A549 (cell line): Measurements from ENCODE around the gene ZMYND10. TPM values are rescaled to one million over a fixed set of nuclear protein-coding genes. Genes with fewer than 3 reads are reported as not detected.

Experiments
- ATAC-seq, 2 experiments: fragments of 200-7000 bp in 1 of 2; fragments of >200 bp in 1 of 2; cut with Nextera tagmentation in 1 of 2; cut with Tn5 transposase in 1 of 2; 3 replicates each; pipeline versions ENCODE4 v1.8.0 to v1.9.1; 2018 to 2020; ENCODE audit warnings: mild to moderate bottlenecking in 1 of 2, moderate library complexity in 1 of 2
- CTCF ChIA-PET: fragments of 300-600 bp; sonication (Branson Sonifier 250); formaldehyde crosslinking; extraction: SDS; loops from one replicate; lab custom pipeline; 2021; ENCODE audit warnings: antibody characterized with exemption, inconsistent platforms; lab: Yijun Ruan, JAX
- POLR2A ChIA-PET: fragments of 350-600 bp; formaldehyde crosslinking; extraction: SDS; loops from one replicate; lab custom pipeline; 2021; ENCODE audit warnings: antibody characterized with exemption, inconsistent platforms; lab: Yijun Ruan, JAX
- DNase-seq, 2 experiments: peaks; one replicate each; pipeline versions ENCODE4 v3.0.0 to v3.0.0-alpha.2; 2011 to 2016; ENCODE audit warnings: low read depth in 1 of 2, low spot score in 1 of 2
- FAIRE-seq: peaks from 2 replicates; lab custom pipeline; 2011; peaks lifted over from hg19 to GRCh38; lab: Jason Lieb, UNC
- H3K27ac ChIP-seq, 2 experiments: fragments of >200 bp; sonication (Bioruptor Twin); formaldehyde crosslinking; 3 replicates each; pipeline ENCODE4 v1.5.1; 2016 to 2017
- H3K4me1 ChIP-seq: fragments of >200 bp; sonication (Bioruptor Twin); formaldehyde crosslinking; 3 replicates; pipeline ENCODE4 v1.6.1; 2016
- H3K4me2 ChIP-seq: fragments of >200 bp; sonication (Bioruptor Twin); formaldehyde crosslinking; 3 replicates; pipeline ENCODE4 v1.6.1; 2016
- H3K4me3 ChIP-seq: fragments of >200 bp; sonication (Bioruptor Twin); formaldehyde crosslinking; 3 replicates; pipeline ENCODE4 v1.5.1; 2016
- H3K9me3 ChIP-seq: fragments of >200 bp; sonication (Bioruptor Twin); formaldehyde crosslinking; 3 replicates; pipeline ENCODE4 v1.6.1; 2016
- BCL3 ChIP-seq: fragments of >200 bp; sonication (Bioruptor Twin); formaldehyde crosslinking; IDR thresholded peaks from 3 replicates; pipeline ENCODE4 v1.6.1; 2016
- CEBPB ChIP-seq, 2 experiments: fragments of >200 bp in 1 of 2; sonication (Bioruptor Twin) in 1 of 2; formaldehyde crosslinking in 1 of 2; IDR thresholded peaks; 2 replicates each; pipeline ENCODE4 v1.6.1; 2012 to 2016
- CHD4 ChIP-seq: fragments of 200-600 bp; sonication (generic); IDR thresholded peaks from 2 replicates; pipeline ENCODE4 v1.6.1; 2016; ENCODE audit warnings: antibody characterized with exemption, mild to moderate bottlenecking, borderline replicate concordance
- EHF ChIP-seq: fragments of 250-450 bp; sonication (Bioruptor Pico); IDR thresholded peaks from 2 replicates; pipeline ENCODE4 v1.5.0; 2020; ENCODE audit warnings: mild to moderate bottlenecking
- EHMT2 ChIP-seq: fragments of 200-600 bp; sonication (generic); IDR thresholded peaks from 2 replicates; pipeline ENCODE4 v1.6.1; 2016; ENCODE audit warnings: antibody characterized with exemption, low read depth, mild to moderate bottlenecking, moderate library complexity
- EP300 ChIP-seq, 2 experiments: fragments of >200 bp; sonication (Bioruptor Twin); formaldehyde crosslinking; IDR thresholded peaks; 2 replicates in 1 of 2; 3 replicates in 1 of 2; pipeline ENCODE4 v1.6.1; 2016 to 2017
- ESRRA ChIP-seq: fragments of 150-350 bp; IDR thresholded peaks from 2 replicates; pipeline ENCODE4 v1.6.1; 2014; ENCODE audit warnings: mild to moderate bottlenecking, low read length, borderline replicate concordance
- FOXS1 ChIP-seq: fragments of 250-450 bp; sonication (Bioruptor Pico); IDR thresholded peaks from 2 replicates; pipeline ENCODE4 v1.5.0; 2020; ENCODE audit warnings: mild to moderate bottlenecking, moderate library complexity
- GATA3 ChIP-seq: IDR thresholded peaks from 2 replicates; pipeline ENCODE4 v1.6.1; 2012; ENCODE audit warnings: borderline replicate concordance
- HEYL ChIP-seq: fragments of 250-450 bp; sonication (Bioruptor Pico); IDR thresholded peaks from 2 replicates; pipeline ENCODE4 v1.8.0; 2021; ENCODE audit warnings: mild to moderate bottlenecking, moderate library complexity
- HOXB13 ChIP-seq: fragments of 250-450 bp; sonication (Bioruptor Pico); IDR thresholded peaks from 2 replicates; pipeline ENCODE4 v1.5.0; 2020; ENCODE audit warnings: low read depth, mild to moderate bottlenecking, moderate library complexity
- JUN ChIP-seq, 2 experiments: fragments of >200 bp; sonication (Bioruptor Twin); formaldehyde crosslinking; IDR thresholded peaks; 2 replicates in 1 of 2; 3 replicates in 1 of 2; pipeline ENCODE4 v1.6.1; 2016 to 2017
- KDM1A ChIP-seq: fragments of 200-600 bp; sonication (generic); IDR thresholded peaks from 2 replicates; pipeline ENCODE4 v1.6.1; 2016; ENCODE audit warnings: low read depth, mild to moderate bottlenecking
- MAFK ChIP-seq: fragments of 450-650 bp; IDR thresholded peaks from 2 replicates; pipeline ENCODE4 v1.6.1; 2014; ENCODE audit not compliant: partially characterized antibody
- MYC ChIP-seq: IDR thresholded peaks from 2 replicates; pipeline ENCODE4 v1.6.1; 2012; ENCODE audit warnings: mild to moderate bottlenecking, inconsistent platforms, low read length, improper control_type of control experiment, borderline replicate concordance
- NR3C1 ChIP-seq: fragments of >200 bp; sonication (Bioruptor Twin); formaldehyde crosslinking; IDR thresholded peaks from 3 replicates; pipeline ENCODE4 v1.6.1; 2017
- POLR2AphosphoS2 ChIP-seq: conservative IDR thresholded peaks from 2 replicates; pipeline ENCODE4 v1.6.1; 2012; ENCODE audit warnings: low read length, improper control_type of control experiment, inconsistent platforms
- RFX5 ChIP-seq: fragments of 450-650 bp; IDR thresholded peaks from 2 replicates; pipeline ENCODE4 v1.7.1; 2014; ENCODE audit warnings: antibody characterized with exemption, mild to moderate bottlenecking, moderate library complexity
- SMC3 ChIP-seq: fragments of >200 bp; sonication (Bioruptor Twin); formaldehyde crosslinking; IDR thresholded peaks from 3 replicates; pipeline ENCODE4 v1.6.1; 2018; ENCODE audit warnings: inconsistent platforms
- TFCP2L1 ChIP-seq: fragments of 250-450 bp; sonication (Bioruptor Pico); IDR thresholded peaks from 2 replicates; pipeline ENCODE4 v1.5.0; 2021; ENCODE audit warnings: mild to moderate bottlenecking
- ZC3H11A ChIP-seq: fragments of 450-650 bp; IDR thresholded peaks from 2 replicates; pipeline ENCODE4 v1.6.1; 2014; ENCODE audit warnings: antibody characterized with exemption, mild to moderate bottlenecking
- ZFP36 ChIP-seq: fragments of 450-650 bp; IDR thresholded peaks from 2 replicates; pipeline ENCODE4 v1.6.1; 2014; ENCODE audit warnings: borderline replicate concordance; ENCODE audit not compliant: partially characterized antibody
- ZNF302 ChIP-seq: fragments of 250-450 bp; sonication (Bioruptor Pico); IDR thresholded peaks from 2 replicates; pipeline ENCODE4 v1.9.0; 2021; ENCODE audit warnings: inconsistent platforms, mild to moderate bottlenecking, moderate library complexity
- WGBS: methylation state at CpG from one replicate; pipeline ENCODE4 v1.1.6; 2017; ENCODE audit errors: missing lambda C conversion rate; 5-methylcytosine and 5-hydroxymethylcytosine counted together
- polyA plus RNA-seq, 4 experiments: library from polyadenylated mRNA; depleted of rRNA in 3 of 4; stranded (reverse); fragments of >200 nt; fragmentation: RNase III in 1 of 4; extraction: RNeasy Plus Mini Kit Qiagen cat#74134 plus additional on column Dnase treatment in 1 of 4; gene quantifications; 2 replicates in 3 of 4; 3 replicates in 1 of 4; pipeline ENCODE4 v1.2.3, GENCODE V29; 2011 to 2017
- TF ChIP-seq, protein P1 (sequence below): IDR thresholded peaks from 2 replicates; pipeline ENCODE4 v1.6.1; 2012
- TF ChIP-seq, protein P2 (sequence below): fragments of 150-350 bp; IDR thresholded peaks from 2 replicates; pipeline ENCODE4 v1.6.1; 2014; ENCODE audit warnings: low read depth, mild to moderate bottlenecking, low read length
- TF ChIP-seq, protein P3 (sequence below): fragments of >200 bp; sonication (Bioruptor Twin); formaldehyde crosslinking; IDR thresholded peaks from 2 replicates; pipeline ENCODE4 v1.6.1; 2016

ZMYND10 gene
- polyA plus RNA-seq, 2 of the 4 experiments (the other 2 are of a cell fraction) = 0.43 to 0.77 TPM

DNA sequence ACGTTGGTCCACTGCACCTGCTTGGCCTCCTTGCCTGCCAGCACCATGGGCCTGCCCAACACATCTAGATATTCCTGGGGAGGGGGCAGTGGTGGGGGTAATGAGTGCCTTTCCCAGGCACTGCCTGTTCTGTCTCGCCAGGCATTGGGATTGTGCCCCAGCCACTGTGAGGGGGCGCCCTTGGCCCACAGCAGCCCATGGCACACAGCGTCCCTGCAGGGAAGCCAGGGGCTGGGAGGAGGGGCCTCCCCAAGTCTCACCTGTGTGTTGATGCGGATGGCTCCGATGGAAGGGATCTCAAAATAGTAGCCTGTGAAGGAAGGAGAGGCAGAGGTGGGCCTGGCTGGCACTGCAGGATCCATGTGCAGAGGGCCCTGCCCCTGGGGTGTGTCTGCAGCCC, 32.5 kb upstream of the ZMYND10 start (continued):
- TF ChIP-seq MYC = no peak
- no peak for TF ChIP-seq EHF (CRISPR knock-in tag)

GRCh38 chr3:50375258-50375931, 29.9 kb upstream of the ZMYND10 start:
- Histone ChIP-seq H3K27ac (no peak overlapping the region), H3K4me2 (no peak overlapping the region), H3K4me1 (peaks cover 9% of the 10 kb centered on the region; the same call in 2 of the 3 replicates), H3K4me3 (no peak overlapping the region), H3K9me3 (no peaks in the 10 kb centered on the region)
- CTCF ChIA-PET = interaction anchor here (1.1 kb wide), 1 partner anchor 167 kb away, joined by 3 read pairs; no protein-coding TSS in a partner anchor
- POLR2A ChIA-PET = no interaction called here
- 60% methylated on average over 5 of the region's 7 CpGs for WGBS
- DNase-seq (no peak), ATAC-seq (peak; percentile 46 to 64; a peak in 4 of 6 replicates), FAIRE-seq (no peak)
- TF ChIP-seq BCL3 (no peak), SMC3 (no peak), ZNF302 (CRISPR knock-in tag) (no peak), HEYL (CRISPR knock-in tag) (no peak), EHMT2 (no peak), TFCP2L1 (CRISPR knock-in tag) (no peak), POLR2AphosphoS2 (no peak), ZFP36 (no peak), EP300 (IDR thresholded peaks at IDR 0.05) (no peak), ZC3H11A (no peak), CEBPB (IDR thresholded peaks at IDR 0.05) (no peak)

DNA sequence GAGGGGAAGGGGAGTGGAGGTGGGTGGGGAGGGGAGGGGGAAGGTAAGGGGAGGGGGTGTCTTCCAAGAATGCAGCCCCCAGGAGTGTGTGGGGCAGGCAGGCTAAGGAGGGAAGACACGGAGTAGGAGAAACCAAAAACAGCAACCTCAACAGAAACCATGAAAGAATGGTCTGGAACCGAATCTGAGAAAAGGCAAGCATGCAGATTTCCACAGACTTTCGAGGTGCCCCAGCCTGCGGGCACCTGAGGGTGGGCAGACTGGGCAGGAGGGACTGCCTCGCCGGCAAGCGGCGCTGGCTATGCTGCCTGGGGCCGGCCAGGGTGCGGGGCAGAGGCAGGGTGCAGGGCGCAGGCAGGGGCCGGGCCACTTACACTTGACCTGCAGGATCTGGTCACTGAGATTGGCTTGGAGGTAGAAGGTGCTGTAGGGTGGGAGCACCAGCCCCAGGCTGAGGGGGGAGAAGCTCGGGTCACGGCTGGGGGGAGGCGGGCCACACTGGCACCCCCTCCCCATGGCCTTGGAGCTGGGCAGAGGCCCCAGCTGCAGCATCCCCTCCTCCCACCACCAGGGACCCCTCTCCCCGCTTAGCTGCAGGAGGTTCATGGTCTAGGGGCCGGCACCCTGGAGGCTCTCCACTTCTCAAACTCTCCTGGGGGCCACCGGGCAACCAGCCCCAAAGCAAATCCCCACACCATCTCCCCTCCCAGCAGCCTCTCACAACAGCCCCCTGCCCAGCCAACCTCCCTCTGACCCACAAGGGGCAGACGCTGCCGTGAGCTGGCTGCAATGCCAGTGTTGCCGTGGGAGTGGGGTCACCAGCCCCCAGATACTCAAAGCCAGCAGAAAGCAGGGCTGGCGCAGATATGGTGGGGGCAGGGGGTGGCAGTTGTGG, 29.1 kb upstream of the ZMYND10 start:
- no peaks in the 10 kb centered on the region for H3K9me3 ChIP-seq
- DNase-seq (no peak), FAIRE-seq (no peak), ATAC-seq (peak in 1 of 2 experiments; percentile 39; a peak in 3 of 6 replicates)
- no peak overlapping the region for H3K4me3 ChIP-seq
- no peak overlapping the region for H3K4me2 ChIP-seq
- peaks cover 9% of the 10 kb centered on the region; the same call in 2 of the 3 replicates for H3K4me1 ChIP-seq
- peak; percentile 43 for TF ChIP-seq MAFK
- TF ChIP-seq RFX5 = no peak
- no peak for TF ChIP-seq HOXB13 (CRISPR knock-in tag)
- no peak for TF ChIP-seq EHMT2
- CTCF ChIA-PET = no interaction called here
- POLR2A ChIA-PET = no interaction called here
- 43% methylated on average over 15 of the region's 22 CpGs for WGBS
- H3K27ac ChIP-seq = no peak overlapping the region

DNA sequence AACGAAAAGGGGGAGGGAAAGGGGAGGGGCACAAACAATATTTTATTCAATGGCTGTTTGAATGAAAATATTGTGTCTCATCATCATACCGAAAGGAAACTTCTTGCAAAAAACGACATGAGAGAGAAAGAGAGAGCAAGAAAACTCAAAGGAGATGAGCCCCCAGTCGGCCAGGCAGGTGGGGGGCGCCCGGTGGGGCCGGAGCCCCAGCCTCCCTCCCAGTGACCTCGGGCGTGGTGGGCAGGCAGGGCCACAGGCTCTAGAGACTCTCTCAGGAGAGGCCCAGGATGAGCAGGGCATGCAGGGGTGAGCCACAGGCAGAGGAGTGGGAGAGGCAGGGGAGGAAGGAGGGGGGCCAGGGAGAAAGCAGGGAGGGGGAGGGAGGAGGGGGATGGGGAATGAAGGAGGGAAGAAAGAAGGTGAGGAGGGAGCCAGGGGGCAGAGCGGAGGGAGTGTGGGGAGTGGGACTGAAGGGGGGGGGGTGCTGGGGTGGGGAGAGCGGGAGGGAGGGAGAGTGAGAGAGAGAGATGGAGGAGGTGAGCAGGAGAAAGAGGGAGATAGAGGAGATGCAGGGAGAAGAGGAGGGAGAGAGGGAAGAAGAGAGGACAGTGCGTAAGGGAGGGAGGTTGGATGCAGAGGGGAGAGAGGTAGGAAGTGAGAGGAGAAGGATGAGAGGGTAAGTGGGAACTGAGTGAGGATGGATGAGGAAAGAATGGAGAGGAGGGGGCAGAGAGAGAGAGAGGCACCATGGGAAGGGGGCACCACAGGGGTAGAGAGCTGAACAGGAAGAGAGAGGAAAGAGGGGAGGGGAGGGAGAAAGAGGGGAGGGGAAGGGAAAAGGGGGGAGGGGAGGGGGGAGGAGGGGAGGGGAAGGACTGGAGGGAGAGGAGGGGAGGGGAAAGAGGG, 27.9 kb upstream of the ZMYND10 start:
- DNase-seq (no peak), ATAC-seq (no peak), FAIRE-seq (no peak)
- H3K9me3 ChIP-seq = no peaks in the 10 kb centered on the region
- WGBS = 34% methylated on average over 10 of the region's 12 CpGs
- no peak overlapping the region for H3K27ac ChIP-seq
- POLR2A ChIA-PET = no interaction called here
- no peak overlapping the region for H3K4me3 ChIP-seq
- no peak overlapping the region for H3K4me2 ChIP-seq
- H3K4me1 ChIP-seq = peaks cover 9% of the 10 kb centered on the region; the same call in 2 of the 3 replicates
- CTCF ChIA-PET = no interaction called here
- no peak for TF ChIP-seq CHD4
- no peak for TF ChIP-seq ESRRA
- TF ChIP-seq SMC3 = no peak
- TF ChIP-seq, protein P1, sequence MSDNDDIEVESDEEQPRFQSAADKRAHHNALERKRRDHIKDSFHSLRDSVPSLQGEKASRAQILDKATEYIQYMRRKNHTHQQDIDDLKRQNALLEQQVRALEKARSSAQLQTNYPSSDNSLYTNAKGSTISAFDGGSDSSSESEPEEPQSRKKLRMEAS = no peak
- TF ChIP-seq, protein P2, sequence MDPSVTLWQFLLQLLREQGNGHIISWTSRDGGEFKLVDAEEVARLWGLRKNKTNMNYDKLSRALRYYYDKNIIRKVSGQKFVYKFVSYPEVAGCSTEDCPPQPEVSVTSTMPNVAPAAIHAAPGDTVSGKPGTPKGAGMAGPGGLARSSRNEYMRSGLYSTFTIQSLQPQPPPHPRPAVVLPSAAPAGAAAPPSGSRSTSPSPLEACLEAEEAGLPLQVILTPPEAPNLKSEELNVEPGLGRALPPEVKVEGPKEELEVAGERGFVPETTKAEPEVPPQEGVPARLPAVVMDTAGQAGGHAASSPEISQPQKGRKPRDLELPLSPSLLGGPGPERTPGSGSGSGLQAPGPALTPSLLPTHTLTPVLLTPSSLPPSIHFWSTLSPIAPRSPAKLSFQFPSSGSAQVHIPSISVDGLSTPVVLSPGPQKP = no peak
- TF ChIP-seq NR3C1 = no peak
- no peak for TF ChIP-seq HOXB13 (CRISPR knock-in tag)
- TF ChIP-seq, protein P3, sequence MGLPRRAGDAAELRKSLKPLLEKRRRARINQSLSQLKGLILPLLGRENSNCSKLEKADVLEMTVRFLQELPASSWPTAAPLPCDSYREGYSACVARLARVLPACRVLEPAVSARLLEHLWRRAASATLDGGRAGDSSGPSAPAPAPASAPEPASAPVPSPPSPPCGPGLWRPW = no peak
- TF ChIP-seq KDM1A = no peak
- no peak for TF ChIP-seq GATA3
- no peak for TF ChIP-seq FOXS1
- no peak for TF ChIP-seq JUN (IDR thresholded peaks at IDR 0.05)
